ENCODE results near the gene VAPB. TPM values are rescaled to one million over a fixed set of nuclear protein-coding genes. Genes with fewer than 3 reads are reported as not detected.

Gene VAPB
- total RNA-seq, 1 experiment from 2014 or later, result 51.1 TPM

- Histone ChIP-seq H4K20me1 (ENCODE audit: insufficient read depth) (no peaks in the 10 kb centered on the region), H3K79me2 (ENCODE audit: insufficient read depth, low read length) (no peaks in the 10 kb centered on the region), H3K36me3 (ENCODE audit: control insufficient read depth in 1 of 2, insufficient read depth in 2 of 2, low read length in 2 of 2) (no peaks in the 10 kb centered on the region), H3K9me2 (ENCODE audit: insufficient read depth) (no peaks in the 10 kb centered on the region), H3K9ac (ENCODE audit: low read length) (no peak overlapping the region), H3K4me1 (ENCODE audit: control insufficient read depth in 1 of 2, insufficient read depth in 2 of 2, low read length in 2 of 2) (peaks cover 6 to 12% of the 10 kb centered on the region in 2 experiments), H3K4me2 (ENCODE audit: low read length) (no peak overlapping the region), H3K27ac (ENCODE audit: low read depth, low read length) (no peak overlapping the region), H3K4me3 (replicated peaks in 1 of 2; ENCODE audit: low read depth in 1 of 2, low read length in 2 of 2) (no peak overlapping the region), H3K27me3 (ENCODE audit: insufficient read depth, low read length) (no peaks in the 10 kb centered on the region), H3K9me3 (ENCODE audit: control insufficient read depth in 1 of 2, insufficient read depth in 1 of 2, low read depth in 1 of 2, low read length in 2 of 2) (peaks cover 4 to 13% of the 10 kb centered on the region in 2 experiments), H2AFZ (ENCODE audit: low read depth, low read length, poor library complexity, severe bottlenecking) (no peak overlapping the region)
- no peak for DNase-seq (ENCODE audit: low read depth, low spot score)
- no peak for ATAC-seq
- ChIA-PET POLR2A (no interaction called here), CTCF (interaction anchor here (1.0 to 2.4 kb wide), 11 partner anchors 140 to 974 kb away, joined by 3 to 33 read pairs (median 6); partner anchors contain the start of genes NPEPL1 and STX16), RAD21 (ENCODE audit: low non-redundant PET in 1 of 2, low total read pairs in 2 of 2, uncharacterized antibody in 2 of 2, unreplicated experiment in 2 of 2) (interaction anchor here in 1 of 2 experiments (1.7 kb wide), 1 partner anchor 357 kb away, joined by 5 read pairs; no protein-coding TSS in a partner anchor)
- intact Hi-C loops (cut with micrococcal nuclease), result loop anchor here (5.0 to 10.0 kb wide), 4 partner anchors 170 to 920 kb away; partner anchors contain the start of genes NPEPL1 and STX16
- TF ChIP-seq EGR1 (IDR thresholded peaks at IDR 0.05; ENCODE audit: low read depth), result no peak
- TF ChIP-seq RAD21 (IDR thresholded peaks at IDR 0.05; ENCODE audit: low read depth), result no peak
- no peak for TF ChIP-seq ZFX (IDR thresholded peaks at IDR 0.05)
- TF ChIP-seq YY1 (IDR thresholded peaks at IDR 0.05; ENCODE audit: extremely low read depth, insufficient replicate concordance, low read depth, low read length), result no peak
- no peak for TF ChIP-seq ATF3 (IDR thresholded peaks at IDR 0.05)
- TF ChIP-seq MAX (IDR thresholded peaks at IDR 0.05), result no peak
- BruUV-seq (replicated peaks), result no TSS peak
Observed at GRCh38 chr20:58482416-58482815, 93.4 kb downstream of the VAPB start.

GRCh38 chr20:58483051-58483450, 94.0 kb downstream of the VAPB start:
- CTCF ChIA-PET, result interaction anchor here (1.4 kb wide), 1 partner anchor 971 kb away, joined by 4 read pairs; no protein-coding TSS in a partner anchor
- Histone ChIP-seq H3K27ac (ENCODE audit: low read depth, low read length) (no peak overlapping the region), H3K9ac (ENCODE audit: low read length) (no peak overlapping the region)

More at GRCh38 chr20:58483051-58483450, 94.0 kb downstream of the VAPB start:
- H3K79me2 ChIP-seq (ENCODE audit: insufficient read depth, low read length), result no peaks in the 10 kb centered on the region
- no peaks in the 10 kb centered on the region for H4K20me1 ChIP-seq (ENCODE audit: insufficient read depth)
- no peak for ATAC-seq
- no TSS peak for BruUV-seq (replicated peaks)
- peaks cover 6 to 11% of the 10 kb centered on the region in 2 experiments for H3K4me1 ChIP-seq (ENCODE audit: control insufficient read depth in 1 of 2, insufficient read depth in 2 of 2, low read length in 2 of 2)
- intact Hi-C loops (cut with micrococcal nuclease), result loop anchor here (5.0 to 10.0 kb wide), 4 partner anchors 169 to 919 kb away; partner anchors contain the start of genes NPEPL1 and STX16
- H3K36me3 ChIP-seq (ENCODE audit: control insufficient read depth in 1 of 2, insufficient read depth in 2 of 2, low read length in 2 of 2), result no peaks in the 10 kb centered on the region
- ChIA-PET POLR2A (no interaction called here), RAD21 (ENCODE audit: low non-redundant PET in 1 of 2, low total read pairs in 2 of 2, uncharacterized antibody in 2 of 2, unreplicated experiment in 2 of 2) (no interaction called here)
- H2AFZ ChIP-seq (ENCODE audit: low read depth, low read length, poor library complexity, severe bottlenecking), result no peak overlapping the region
- H3K9me2 ChIP-seq (ENCODE audit: insufficient read depth), result no peaks in the 10 kb centered on the region
- no peak for DNase-seq (ENCODE audit: low read depth, low spot score)
- TF ChIP-seq ELF1 (IDR thresholded peaks at IDR 0.05; ENCODE audit: borderline replicate concordance, low read depth), result no peak
- TF ChIP-seq JUND (IDR thresholded peaks at IDR 0.05), result no peak
- no peaks in the 10 kb centered on the region for H3K27me3 ChIP-seq (ENCODE audit: insufficient read depth, low read length)
- peaks cover 8 to 13% of the 10 kb centered on the region in 2 experiments for H3K9me3 ChIP-seq (ENCODE audit: control insufficient read depth in 1 of 2, insufficient read depth in 1 of 2, low read depth in 1 of 2, low read length in 2 of 2)
- no peak overlapping the region for H3K4me2 ChIP-seq (ENCODE audit: low read length)
- H3K4me3 ChIP-seq (replicated peaks in 1 of 2; ENCODE audit: low read depth in 1 of 2, low read length in 2 of 2), result no peak overlapping the region
